HepG2 (cell line): ENCODE results near the gene TBC1D19. TPM values are rescaled to one million over a fixed set of nuclear protein-coding genes. Genes with fewer than 3 reads are reported as not detected.

ENCODE experiments used
- ATAC-seq: fragments of 200-7000 bp; cut with Tn5 transposase; 3 replicates; pipeline ENCODE4 v1.9.1; 2020; ENCODE audit warnings: mild to moderate bottlenecking, moderate library complexity
- BruUV-seq: library from RNA; stranded (reverse); fragments of 400-500 nt; replicated peaks from 2 replicates; lab custom pipeline; 2021; lab: Mats Ljungman, UMichigan
- CTCF ChIA-PET: fragments of 300-600 bp; formaldehyde crosslinking; extraction: SDS; loops from one replicate; lab custom pipeline; 2021; ENCODE audit warnings: low total read pairs, inconsistent platforms, low intra/inter-chr PET ratio; lab: Yijun Ruan, JAX
- POLR2A ChIA-PET: fragments of 350-600 bp; sonication (Branson Sonifier 250); formaldehyde crosslinking; loops from one replicate; lab custom pipeline; 2020; ENCODE audit warnings: antibody characterized with exemption, inconsistent platforms; lab: Yijun Ruan, JAX
- DNase-seq: peaks from one replicate; pipeline ENCODE4 v3.0.0-alpha.2; 2015; ENCODE audit warnings: low spot score
- FAIRE-seq: peaks from 3 replicates; lab custom pipeline; 2011; peaks lifted over from hg19 to GRCh38; lab: Jason Lieb, UNC
- H2AFZ ChIP-seq: one replicate; pipeline ENCODE4 v1.6.1; 2011; ENCODE audit warnings: low read length, inconsistent platforms
- H3K27ac ChIP-seq: fragments of 300-600 bp; 3 replicates; pipeline ENCODE4 v1.8.0; 2011; ENCODE audit warnings: mixed run types, mild to moderate bottlenecking, mixed read lengths, low read length, inconsistent platforms; ENCODE audit not compliant: insufficient read depth; ENCODE audit errors: extremely low read length
- H3K27me3 ChIP-seq, 2 experiments: fragments of 200-600 bp in 1 of 2; 2 replicates in 1 of 2; 3 replicates in 1 of 2; pipeline versions ENCODE4 v1.6.0 to v1.8.0; 2011; ENCODE audit warnings: low read length in 2 of 2, mild to moderate bottlenecking in 2 of 2, moderate library complexity in 2 of 2, inconsistent platforms in 1 of 2; ENCODE audit not compliant: insufficient read depth in 2 of 2, control insufficient read depth in 1 of 2
- H3K36me3 ChIP-seq, 2 experiments: fragments of 200-600 bp in 1 of 2; replicated peaks in 1 of 2; 2 replicates in 1 of 2; 3 replicates in 1 of 2; pipeline versions ENCODE4 v1.5.1 to v1.8.0; 2011; ENCODE audit warnings: low read length in 2 of 2, inconsistent platforms in 1 of 2; ENCODE audit not compliant: insufficient read depth in 2 of 2, control insufficient read depth in 1 of 2
- H3K4me1 ChIP-seq: 2 replicates; pipeline ENCODE4 v1.5.1; 2012; ENCODE audit warnings: low read length, inconsistent platforms; ENCODE audit not compliant: insufficient read depth
- H3K4me2 ChIP-seq: 2 replicates; pipeline ENCODE4 v1.6.0; 2011; ENCODE audit warnings: low read depth, low read length, inconsistent platforms
- H3K4me3 ChIP-seq, 3 experiments: fragments of 200-600 bp in 1 of 3; sonication (generic), shearing (Covaris generic) in 1 of 3; replicated peaks in 1 of 3; 2 replicates each; pipeline ENCODE4 v1.5.1; 2011 to 2016; ENCODE audit warnings: low read length in 3 of 3, inconsistent platforms in 2 of 3, low read depth in 2 of 3, mild to moderate bottlenecking in 2 of 3, control low read depth in 1 of 3, mixed read lengths in 1 of 3; ENCODE audit not compliant: insufficient read depth in 1 of 3
- H3K79me2 ChIP-seq: one replicate; pipeline ENCODE4 v1.6.1; 2011; ENCODE audit warnings: low read length, inconsistent platforms; ENCODE audit not compliant: insufficient read depth
- H3K9ac ChIP-seq: 2 replicates; pipeline ENCODE4 v1.6.0; 2011; ENCODE audit warnings: mild to moderate bottlenecking, low read depth, low read length, inconsistent platforms; ENCODE audit not compliant: insufficient read depth
- H3K9me3 ChIP-seq: 2 replicates; pipeline ENCODE4 v1.5.1; 2012; ENCODE audit warnings: mild to moderate bottlenecking, low read length
- H4K20me1 ChIP-seq: 2 replicates; pipeline ENCODE4 v1.6.0; 2011; ENCODE audit warnings: inconsistent platforms, mild to moderate bottlenecking, low read length, moderate library complexity; ENCODE audit not compliant: insufficient read depth
- CBX2 ChIP-seq, 2 experiments: fragments of 200-600 bp in 1 of 2; sonication (generic); formaldehyde crosslinking in 1 of 2; IDR thresholded peaks; 2 replicates each; pipeline versions ENCODE4 v1.7.0 to v1.8.1; 2018 to 2022; ENCODE audit warnings: low read depth in 2 of 2, low read length in 1 of 2, mild to moderate bottlenecking in 1 of 2, missing genetic modification reagents in 1 of 2
- HNF1B ChIP-seq: sonication (generic); formaldehyde crosslinking; IDR thresholded peaks from 2 replicates; pipeline ENCODE4 v1.5.1; 2020; ENCODE audit warnings: mild to moderate bottlenecking, moderate library complexity, missing genetic modification reagents
- KLF16 ChIP-seq, 2 experiments: sonication (generic) in 1 of 2; formaldehyde crosslinking in 1 of 2; IDR thresholded peaks; 2 replicates each; pipeline versions ENCODE4 v1.6.1 to v1.8.0; 2016 to 2023; ENCODE audit warnings: missing genetic modification reagents in 2 of 2, missing compliant biosample characterization in 1 of 2
- NR2F2 ChIP-seq: IDR thresholded peaks from 2 replicates; pipeline ENCODE4 v1.6.1; 2012; ENCODE audit warnings: low read depth, inconsistent platforms, borderline replicate concordance
- PLRG1 ChIP-seq: fragments of 450-650 bp; conservative IDR thresholded peaks from 2 replicates; pipeline ENCODE4 v1.6.1; 2016
- POLR2AphosphoS5 ChIP-seq: IDR thresholded peaks from 2 replicates; pipeline ENCODE4 v1.6.1; 2012; ENCODE audit warnings: low read depth, low read length
- REST ChIP-seq, 2 experiments: IDR thresholded peaks; 2 replicates each; pipeline ENCODE4 v1.6.1; 2011 to 2012; ENCODE audit warnings: low read length in 2 of 2, borderline replicate concordance in 1 of 2, low read depth in 1 of 2, mild to moderate bottlenecking in 1 of 2, moderate library complexity in 1 of 2
- RXRB ChIP-seq: IDR thresholded peaks from 2 replicates; pipeline ENCODE4 v1.6.1; 2016; ENCODE audit warnings: borderline replicate concordance, missing genetic modification reagents, missing compliant biosample characterization
- XBP1 ChIP-seq: sonication (generic); formaldehyde crosslinking; IDR thresholded peaks from 2 replicates; pipeline ENCODE4 v1.5.0; 2020; ENCODE audit warnings: missing genetic modification reagents
- ZFP37 ChIP-seq: sonication (generic); formaldehyde crosslinking; IDR thresholded peaks from 2 replicates; pipeline ENCODE4 v1.4.0; 2020; ENCODE audit warnings: missing genetic modification reagents, borderline replicate concordance
- ZNF20 ChIP-seq: sonication (generic); formaldehyde crosslinking; IDR thresholded peaks from 2 replicates; pipeline ENCODE4 v1.4.0; 2020; ENCODE audit warnings: mild to moderate bottlenecking, moderate library complexity, missing genetic modification reagents
- ZNF597 ChIP-seq: sonication (generic); formaldehyde crosslinking; IDR thresholded peaks from 2 replicates; pipeline ENCODE4 v1.5.0; 2020; ENCODE audit warnings: missing genetic modification reagents
- ZNF614 ChIP-seq: IDR thresholded peaks from 2 replicates; pipeline ENCODE4 v1.6.1; 2018; ENCODE audit warnings: missing biosample characterization, missing genetic modification reagents, inconsistent platforms, borderline replicate concordance
- ZNF639 ChIP-seq: conservative IDR thresholded peaks from 2 replicates; pipeline ENCODE4 v1.6.1; 2018; ENCODE audit warnings: missing genetic modification reagents
- ZUFSP ChIP-seq: sonication (generic); formaldehyde crosslinking; IDR thresholded peaks from 2 replicates; pipeline ENCODE4 v1.9.0; 2021; ENCODE audit warnings: missing genetic modification reagents, mild to moderate bottlenecking, borderline replicate concordance
- WGBS: methylation state at CpG from one replicate; pipeline ENCODE4 v1.1.6; 2017; ENCODE audit warnings: low lambda C conversion rate; 5-methylcytosine and 5-hydroxymethylcytosine counted together
- in situ Hi-C: cut with HindIII; loops from 2 replicates; pipeline ENCODE4 v1.10.0; 2017; ENCODE audit warnings: low pct_unique_long_range_greater_than_20kb; ENCODE audit not compliant: extremely low pct_ligation_motif_present
- intact Hi-C: fragments of 100-400 bp; cut with micrococcal nuclease; formaldehyde crosslinking; loops from one replicate; pipeline ENCODE4 v1.10.0; 2022; ENCODE audit not compliant: unreplicated experiment
- polyA plus RNA-seq, 8 experiments: library from polyadenylated mRNA; depleted of rRNA in 3 of 8; stranded (reverse) in 7 of 8; unstranded in 1 of 8; fragments of >200 nt; fragmentation: Illumina TruSeq in 4 of 8; extraction: Trizol in 4 of 8; gene quantifications; 2 replicates each; pipeline versions ENCODE4 v1.2.1 to v1.2.3, GENCODE V29; 2011 to 2016; ENCODE audit warnings: low read depth in 4 of 8, missing spikeins in 1 of 8, mixed read lengths in 1 of 8; ENCODE audit not compliant: insufficient read depth in 1 of 8
- total RNA-seq, 5 experiments: library from RNA; depleted of rRNA; stranded (reverse); fragments of >200 nt; fragmentation: Illumina TruSeq; extraction: Trizol; gene quantifications; 2 replicates each; pipeline ENCODE4 v1.2.3, GENCODE V29; 2016; ENCODE audit warnings: low read depth in 1 of 5

The TBC1D19 gene
- total and polyA plus RNA-seq, 2 of the 13 experiments (the other 11 are each of a cell fraction or from before 2014, with no cell fraction given), result 1.6 to 3.5 TPM

- H3K36me3 ChIP-seq, result no peaks in the 10 kb centered on the region
- H2AFZ ChIP-seq, result no peak overlapping the region
- H3K79me2 ChIP-seq, result no peaks in the 10 kb centered on the region
- H3K4me3 ChIP-seq, result no peak overlapping the region
- H3K27me3 ChIP-seq, result peaks cover 2 to 7% of the 10 kb centered on the region in 2 experiments; a peak in 2 of 5 replicates
- DNase-seq (no peak), FAIRE-seq (no peak), ATAC-seq (no peak)
- peaks cover 15% of the 10 kb centered on the region for H3K4me1 ChIP-seq
- no peaks in the 10 kb centered on the region for H3K9me3 ChIP-seq
- ChIA-PET POLR2A (no interaction called here), CTCF (no interaction called here)
- H4K20me1 ChIP-seq, result no peaks in the 10 kb centered on the region
- H3K27ac ChIP-seq, result no peak overlapping the region
- no peak overlapping the region for H3K9ac ChIP-seq
- H3K4me2 ChIP-seq, result no peak overlapping the region
- in situ Hi-C loops (loop anchor here (25.0 kb wide), 1 partner anchor 221 kb away; no protein-coding TSS in a partner anchor), intact Hi-C loops (no loop called here)
- 41% methylated on average over 3 of the region's 3 CpGs for WGBS
- no TSS peak for BruUV-seq
- TF ChIP-seq CBX2 (IDR thresholded peaks at IDR 0.05; ENCODE audit: low read depth, low read length) (no peak), CBX2 (CRISPR knock-in tag; IDR thresholded peaks at IDR 0.05; ENCODE audit: low read depth) (no peak), ZNF597 (CRISPR knock-in tag) (no peak), XBP1 (CRISPR knock-in tag) (no peak), ZNF20 (no peak), POLR2AphosphoS5 (no peak), ZNF639 (CRISPR knock-in tag) (no peak), KLF16 (CRISPR knock-in tag; IDR thresholded peaks at IDR 0.05) (no peak), RXRB (CRISPR knock-in tag) (no peak), NR2F2 (no peak), REST (IDR thresholded peaks at IDR 0.05; ENCODE audit: borderline replicate concordance in 1 of 2, low read depth in 1 of 2, low read length in 2 of 2) (no peak), PLRG1 (no peak), ZFP37 (no peak), ZUFSP (CRISPR knock-in tag) (no peak), HNF1B (CRISPR knock-in tag) (no peak), ZNF614 (CRISPR knock-in tag) (no peak)
These were observed 207.5 kb downstream of the TBC1D19 start for GRCh38 chr4:26791346-26791745.
